Activated CD8-positive, alpha-beta T cell treated with anti-CD3 and anti-CD28 coated beads, Interleukin-2, amount 10 ng/mL, durations not matched to agents 7 days and 5 days (primary cell): ENCODE data around the gene CBLB. TPM values are rescaled to one million over a fixed set of nuclear protein-coding genes. Genes with fewer than 3 reads are reported as not detected.

Experiments
- ATAC-seq: fragments of 150-1000 bp; cut with Tn5 transposase; one replicate; pipeline ENCODE4 v1.10.0; 2021; ENCODE audit warnings: moderate library complexity
- CTCF ChIA-PET: fragments of 350-600 bp; sonication (Branson Sonifier 250); formaldehyde crosslinking; loops from one replicate; lab custom pipeline; 2021; ENCODE audit warnings: antibody characterized with exemption; lab: Charles Lee
- POLR2A ChIA-PET: fragments of 350-600 bp; sonication (Branson Sonifier 250); formaldehyde crosslinking; loops from one replicate; lab custom pipeline; 2021; ENCODE audit warnings: antibody characterized with exemption; lab: Charles Lee
- DNase-seq: peaks from one replicate; pipeline ENCODE4 v3.0.0-alpha.2; 2020
- H3K27ac Mint-ChIP-seq: one replicate; pipeline ENCODE4 v1.8.0; 2021; ENCODE audit warnings: mild to moderate bottlenecking, mixed read lengths
- H3K27me3 Mint-ChIP-seq: one replicate; pipeline ENCODE4 v1.8.0; 2021; ENCODE audit warnings: low read depth, mixed read lengths
- H3K36me3 Mint-ChIP-seq: one replicate; pipeline ENCODE4 v1.8.0; 2021; ENCODE audit warnings: low read depth, mixed read lengths
- H3K4me1 Mint-ChIP-seq: one replicate; pipeline ENCODE4 v1.8.0; 2021; ENCODE audit warnings: low read depth, mixed read lengths
- H3K4me3 Mint-ChIP-seq: one replicate; pipeline ENCODE4 v1.8.0; 2021; ENCODE audit warnings: mild to moderate bottlenecking, mixed read lengths
- H3K9me3 Mint-ChIP-seq: one replicate; pipeline ENCODE4 v1.8.0; 2022; ENCODE audit warnings: mixed read lengths; ENCODE audit not compliant: insufficient read depth
- total RNA-seq, 2 experiments: library from RNA; stranded (reverse); gene quantifications; one replicate each; pipeline ENCODE4 v1.2.3, GENCODE V29; 2021

CBLB gene
- total RNA-seq, 2 experiments from 2014 or later: 117 to 122 TPM

DNA sequence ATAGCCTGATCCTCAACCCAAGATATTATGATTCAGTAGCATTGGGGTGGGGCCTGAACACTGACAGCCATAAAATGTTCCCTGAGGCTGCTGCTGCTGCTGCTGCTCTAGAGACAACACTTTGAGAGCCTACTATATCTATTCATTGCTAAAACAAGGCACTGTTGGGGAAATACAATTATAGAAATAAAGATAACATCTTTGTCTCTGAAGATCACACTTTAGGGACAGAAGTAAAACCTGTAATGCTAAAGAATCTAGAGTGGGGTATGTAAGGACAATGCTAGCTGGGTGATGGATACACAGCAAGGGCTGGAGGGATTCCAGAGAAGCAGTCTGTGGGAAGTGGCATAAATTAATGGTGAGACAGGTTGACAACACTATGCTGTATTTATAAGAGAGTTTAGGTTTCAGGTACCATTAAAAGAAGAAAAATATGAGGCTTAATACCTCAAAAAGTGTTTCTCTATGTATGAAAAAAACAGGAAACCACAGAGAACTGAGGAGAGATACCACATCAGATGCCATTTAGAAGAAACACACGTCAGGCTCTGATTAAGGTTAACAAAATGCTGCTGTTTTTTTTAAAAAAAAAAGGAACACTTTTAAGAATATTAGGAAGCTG is 115.9 kb downstream of the CBLB start:
- ChIA-PET CTCF (interaction anchor here (0.6 to 1.4 kb wide), 2 partner anchors 9 to 65 kb away, joined by 3 read pairs; no protein-coding TSS in a partner anchor), POLR2A (interaction anchor here (0.8 kb wide), 1 partner anchor 27 kb away, joined by 4 read pairs; no protein-coding TSS in a partner anchor)
- peak overlapping the region; percentile 99 for H3K27ac Mint-ChIP-seq
- peaks cover 63% of the 10 kb centered on the region for H3K36me3 Mint-ChIP-seq
- peaks cover 79% of the 10 kb centered on the region for H3K4me1 Mint-ChIP-seq
- peak overlapping the region; percentile 45 for H3K4me3 Mint-ChIP-seq
- no peaks in the 10 kb centered on the region for H3K27me3 Mint-ChIP-seq
- ATAC-seq (peak; percentile 81), DNase-seq (peak; percentile 63)
- peaks cover 2% of the 10 kb centered on the region for H3K9me3 Mint-ChIP-seq

DNA sequence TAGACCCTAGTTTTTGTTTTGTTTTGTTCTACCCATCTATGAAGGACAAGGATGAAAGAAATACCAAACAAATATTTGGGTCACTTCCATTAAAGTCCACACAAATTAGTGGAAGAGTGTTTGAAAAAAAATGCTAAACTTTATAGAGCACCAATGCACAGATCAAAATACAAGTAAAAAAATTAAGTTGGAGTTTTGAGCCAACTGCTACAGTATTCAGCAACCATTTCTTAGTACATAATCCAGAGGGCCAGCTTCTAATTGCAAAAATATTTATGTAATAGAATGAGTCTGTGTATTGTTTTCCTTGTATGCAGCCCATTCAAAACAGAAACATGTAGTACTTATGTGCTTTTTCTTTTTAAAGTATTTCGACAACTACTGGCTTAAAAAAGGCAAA is 121.1 kb downstream of the CBLB start:
- ChIA-PET CTCF (no interaction called here), POLR2A (interaction anchor here (1.2 kb wide), 1 partner anchor 17 kb away, joined by 5 read pairs; no protein-coding TSS in a partner anchor)
- Mint-ChIP-seq H3K4me3 (no peak overlapping the region), H3K27ac (peak overlapping the region; percentile 82), H3K36me3 (peaks cover 71% of the 10 kb centered on the region), H3K27me3 (no peaks in the 10 kb centered on the region), H3K9me3 (peaks cover 3% of the 10 kb centered on the region), H3K4me1 (peaks cover 71% of the 10 kb centered on the region)
- ATAC-seq (no peak), DNase-seq (no peak)

DNA sequence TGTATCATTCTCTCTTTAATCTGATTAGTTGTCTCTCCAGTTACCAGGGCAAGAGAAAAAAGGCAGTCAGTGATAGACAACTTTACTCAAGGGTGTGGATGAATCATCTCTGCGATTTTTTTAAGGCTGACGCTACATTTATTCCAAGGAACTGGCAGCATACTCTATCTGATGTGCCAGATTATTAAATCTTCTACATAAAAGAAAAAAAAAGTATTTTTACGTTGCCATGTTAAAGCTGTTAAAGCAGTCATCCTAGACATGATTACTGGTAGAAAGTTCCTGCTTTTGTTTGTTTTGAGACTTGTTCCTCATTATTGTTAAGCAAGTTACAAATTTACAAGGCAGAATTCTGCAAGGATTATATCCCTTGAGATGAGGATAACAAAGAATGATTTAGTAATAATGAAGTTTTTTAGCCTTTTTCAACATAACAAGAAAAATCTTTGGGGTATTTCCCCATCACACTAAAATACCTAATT is 121.7 kb downstream of the CBLB start:
- H3K27me3 Mint-ChIP-seq: no peaks in the 10 kb centered on the region
- peaks cover 71% of the 10 kb centered on the region for H3K36me3 Mint-ChIP-seq
- H3K9me3 Mint-ChIP-seq: peaks cover 3% of the 10 kb centered on the region
- peak overlapping the region; percentile 82 for H3K27ac Mint-ChIP-seq
- ATAC-seq: peak; percentile 71
- peak overlapping the region; percentile 0 for H3K4me3 Mint-ChIP-seq
- ChIA-PET POLR2A (interaction anchor here (1.2 kb wide), 1 partner anchor 18 kb away, joined by 5 read pairs; no protein-coding TSS in a partner anchor), CTCF (no interaction called here)
- DNase-seq: no peak
- H3K4me1 Mint-ChIP-seq: peaks cover 65% of the 10 kb centered on the region

DNA sequence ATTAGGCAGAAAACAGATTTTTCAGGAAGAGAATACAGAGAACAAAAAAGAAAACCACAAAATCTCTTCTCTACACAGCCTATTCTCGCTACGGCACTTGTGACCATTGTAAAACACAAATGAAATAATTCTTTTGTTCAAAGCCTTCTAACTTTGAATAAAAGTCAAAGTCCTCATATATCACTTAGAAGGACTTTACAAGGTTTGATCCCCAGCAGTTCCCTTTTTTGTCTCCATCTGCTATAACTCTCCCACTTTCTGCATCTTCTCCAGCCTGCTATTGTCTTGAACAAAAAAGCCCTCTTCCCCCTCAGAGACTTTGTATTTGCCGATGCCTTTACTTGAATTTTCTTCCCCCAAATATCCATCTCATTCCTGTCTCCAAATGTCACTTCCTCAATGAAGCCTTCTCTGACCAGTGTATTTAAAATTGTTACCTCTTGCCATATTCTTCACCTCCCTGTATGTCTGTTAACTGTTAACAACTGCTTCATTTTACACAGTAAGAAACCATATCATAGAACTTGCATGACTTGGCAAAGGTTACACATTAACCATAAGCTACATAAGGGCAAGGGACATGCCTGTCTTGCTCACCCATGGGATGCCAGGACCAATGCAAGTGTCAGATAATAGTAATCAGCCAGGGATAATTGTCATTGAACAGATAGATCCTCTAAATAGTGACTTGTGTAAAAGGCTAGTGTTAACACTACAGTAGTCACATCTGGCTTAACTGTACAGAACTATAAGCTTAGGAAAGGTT is 122.4 kb downstream of the CBLB start:
- ChIA-PET POLR2A (interaction anchor here (0.5 to 1.2 kb wide), 2 partner anchors 19 to 296 kb away, joined by 3 to 5 read pairs; no protein-coding TSS in a partner anchor), CTCF (no interaction called here)
- H3K27ac Mint-ChIP-seq: peak overlapping the region; percentile 82
- H3K9me3 Mint-ChIP-seq: peaks cover 9% of the 10 kb centered on the region
- H3K36me3 Mint-ChIP-seq: peaks cover 77% of the 10 kb centered on the region
- peaks cover 67% of the 10 kb centered on the region for H3K4me1 Mint-ChIP-seq
- no peaks in the 10 kb centered on the region for H3K27me3 Mint-ChIP-seq
- ATAC-seq (peak; percentile 53), DNase-seq (no peak)
- peak overlapping the region; percentile 53 for H3K4me3 Mint-ChIP-seq

DNA sequence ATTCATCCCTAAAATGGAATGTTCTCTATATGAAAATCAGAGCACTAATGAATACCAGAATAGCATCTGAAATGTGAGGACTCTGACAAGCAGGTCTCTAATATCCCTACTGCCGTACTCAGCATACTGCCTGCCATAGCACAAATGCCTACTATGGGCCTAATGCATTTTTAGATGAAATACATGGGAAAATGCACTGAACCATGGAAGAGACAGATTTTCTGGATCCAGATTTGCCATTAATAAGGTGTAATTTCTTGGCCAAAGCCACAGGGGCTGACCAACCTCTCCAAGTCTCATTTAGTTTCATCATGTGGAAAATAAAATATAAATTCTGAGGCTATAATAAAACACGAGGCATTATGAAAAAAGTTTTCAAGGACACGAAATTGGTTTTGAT is 123.8 kb downstream of the CBLB start:
- Mint-ChIP-seq H3K4me3 (no peak overlapping the region), H3K27ac (no peak overlapping the region), H3K27me3 (no peaks in the 10 kb centered on the region), H3K36me3 (peaks cover 74% of the 10 kb centered on the region), H3K9me3 (peaks cover 13% of the 10 kb centered on the region), H3K4me1 (peaks cover 57% of the 10 kb centered on the region)
- POLR2A ChIA-PET: no interaction called here
- no peak for ATAC-seq
- no peak for DNase-seq
- CTCF ChIA-PET: no interaction called here

DNA sequence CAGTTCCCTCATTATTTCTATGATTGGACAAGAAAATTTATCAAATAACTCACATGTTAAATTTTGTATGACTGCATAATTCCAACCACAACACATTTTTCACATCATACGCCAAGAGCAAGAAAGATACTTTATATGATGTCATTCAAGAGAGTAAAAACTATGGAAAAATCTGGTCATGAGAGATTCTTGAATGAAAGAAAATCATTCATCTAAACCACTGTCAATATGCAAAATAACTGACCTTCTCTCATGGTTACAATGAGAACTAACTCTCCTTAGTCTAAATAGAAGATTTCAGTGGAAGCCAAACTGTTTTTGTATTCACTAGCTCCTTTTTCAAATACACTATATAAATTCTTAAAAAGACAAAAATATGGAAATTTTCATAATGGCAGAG is 124.6 kb downstream of the CBLB start:
- POLR2A ChIA-PET: no interaction called here
- no peak overlapping the region for H3K4me3 Mint-ChIP-seq
- no peaks in the 10 kb centered on the region for H3K27me3 Mint-ChIP-seq
- no peak overlapping the region for H3K27ac Mint-ChIP-seq
- no peak for ATAC-seq
- H3K36me3 Mint-ChIP-seq: peaks cover 78% of the 10 kb centered on the region
- peaks cover 60% of the 10 kb centered on the region for H3K4me1 Mint-ChIP-seq
- H3K9me3 Mint-ChIP-seq: peaks cover 19% of the 10 kb centered on the region
- CTCF ChIA-PET: no interaction called here
- DNase-seq: no peak

DNA sequence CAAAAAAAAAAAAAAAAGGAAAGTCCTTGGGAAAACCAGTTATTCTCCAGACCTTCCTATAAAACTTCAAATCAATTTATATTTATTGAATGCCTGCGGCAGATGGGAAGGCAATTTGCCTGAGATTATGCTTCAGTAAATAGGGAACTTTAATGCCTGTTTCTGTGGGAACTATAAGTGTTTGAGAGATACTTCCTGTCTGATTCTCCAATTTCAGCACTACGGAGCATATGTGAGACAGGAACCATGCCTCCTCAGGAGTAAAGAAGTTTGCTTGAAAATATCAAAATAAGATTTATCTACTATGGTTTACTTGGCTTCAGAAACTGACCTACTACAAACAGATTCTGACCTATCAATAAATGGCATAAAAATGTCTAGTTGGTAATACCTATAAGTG is 135.5 kb downstream of the CBLB start:
- Mint-ChIP-seq H3K36me3 (peaks cover 74% of the 10 kb centered on the region), H3K9me3 (peaks cover 6% of the 10 kb centered on the region), H3K4me3 (no peak overlapping the region), H3K27me3 (no peaks in the 10 kb centered on the region), H3K27ac (no peak overlapping the region), H3K4me1 (peaks cover 16% of the 10 kb centered on the region)
- POLR2A ChIA-PET: no interaction called here
- ATAC-seq: no peak
- CTCF ChIA-PET: no interaction called here
- no peak for DNase-seq

DNA sequence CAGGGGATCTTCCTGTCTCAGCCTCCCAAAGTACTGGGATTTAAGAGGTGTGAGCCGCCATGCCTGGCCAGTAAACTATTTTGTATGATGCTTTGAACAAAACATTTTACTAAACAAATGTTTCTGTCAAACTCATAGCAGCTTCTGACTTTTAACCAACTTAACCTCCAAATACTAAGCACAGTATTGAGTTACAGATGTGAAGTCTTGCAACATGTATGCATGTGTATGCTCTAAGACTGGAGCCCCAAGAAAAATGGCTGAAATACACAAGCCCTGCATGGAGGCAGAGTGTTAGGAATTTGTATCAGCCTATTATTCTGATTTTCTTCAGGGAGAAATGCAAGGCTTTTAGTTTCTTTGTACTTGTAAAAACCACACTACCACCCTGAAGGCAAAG is 137.1 kb downstream of the CBLB start:
- H3K27ac Mint-ChIP-seq: no peak overlapping the region
- H3K4me3 Mint-ChIP-seq: no peak overlapping the region
- peaks cover 24% of the 10 kb centered on the region for H3K4me1 Mint-ChIP-seq
- H3K36me3 Mint-ChIP-seq: peaks cover 83% of the 10 kb centered on the region
- H3K27me3 Mint-ChIP-seq: no peaks in the 10 kb centered on the region
- ChIA-PET POLR2A (no interaction called here), CTCF (interaction anchor here (1.3 kb wide), 1 partner anchor 127 kb away, joined by 3 read pairs; no protein-coding TSS in a partner anchor)
- ATAC-seq (no peak), DNase-seq (no peak)
- H3K9me3 Mint-ChIP-seq: peaks cover 21% of the 10 kb centered on the region

DNA sequence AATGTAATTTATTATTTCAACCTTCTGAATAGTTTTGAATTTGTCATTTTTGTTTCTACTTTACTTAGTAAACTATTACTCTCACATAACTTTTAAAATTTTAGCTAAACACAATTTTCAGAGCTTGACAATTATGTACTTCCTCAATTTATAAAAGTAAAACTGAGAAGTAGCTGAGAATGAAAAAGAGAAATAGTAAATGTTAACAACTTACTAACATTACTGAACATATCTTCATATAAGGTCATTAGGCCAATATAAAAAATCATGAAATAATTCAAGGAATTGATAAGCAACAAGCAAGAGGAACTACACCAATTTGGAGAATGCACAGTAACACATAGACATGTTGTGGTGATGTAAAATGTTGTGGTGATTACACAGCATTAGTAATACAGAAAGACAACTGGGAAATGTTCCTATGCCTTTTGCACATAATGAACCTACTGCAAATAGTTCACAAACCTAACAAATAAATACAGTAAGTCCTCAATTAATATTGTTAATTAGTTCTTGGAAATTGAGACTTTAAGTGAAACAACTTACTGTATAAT is 137.9 kb downstream of the CBLB start:
- Mint-ChIP-seq H3K4me1 (peaks cover 24% of the 10 kb centered on the region), H3K4me3 (no peak overlapping the region), H3K36me3 (peaks cover 83% of the 10 kb centered on the region), H3K9me3 (peaks cover 21% of the 10 kb centered on the region), H3K27me3 (no peaks in the 10 kb centered on the region), H3K27ac (no peak overlapping the region)
- ChIA-PET POLR2A (interaction anchor here (0.9 kb wide), 1 partner anchor 28 kb away, joined by 3 read pairs; no protein-coding TSS in a partner anchor), CTCF (interaction anchor here (1.3 kb wide), 1 partner anchor 127 kb away, joined by 3 read pairs; no protein-coding TSS in a partner anchor)
- ATAC-seq: no peak
- no peak for DNase-seq

DNA sequence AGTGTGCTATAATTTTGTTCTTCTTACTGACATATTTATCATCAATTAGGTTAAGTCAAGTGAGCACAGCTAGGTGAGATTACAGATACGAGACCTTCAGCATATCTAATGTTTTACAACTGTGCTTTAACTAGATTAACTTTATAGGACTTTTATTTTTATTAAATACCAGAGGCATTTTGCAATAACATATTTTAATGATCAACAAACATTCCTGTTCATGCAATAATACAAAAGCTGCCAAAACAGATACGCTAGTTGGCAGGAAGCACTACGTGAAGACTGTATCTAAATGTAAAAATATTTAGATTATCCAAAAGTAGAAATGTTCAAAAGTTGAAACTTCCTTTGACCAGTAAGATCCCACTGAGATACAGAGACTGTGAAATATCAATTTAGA is 139.1 kb downstream of the CBLB start:
- H3K36me3 Mint-ChIP-seq: peaks cover 82% of the 10 kb centered on the region
- ChIA-PET POLR2A (no interaction called here), CTCF (no interaction called here)
- H3K27me3 Mint-ChIP-seq: no peaks in the 10 kb centered on the region
- no peak for ATAC-seq
- no peak overlapping the region for H3K4me3 Mint-ChIP-seq
- H3K27ac Mint-ChIP-seq: no peak overlapping the region
- no peak for DNase-seq
- peaks cover 28% of the 10 kb centered on the region for H3K9me3 Mint-ChIP-seq
- H3K4me1 Mint-ChIP-seq: peaks cover 26% of the 10 kb centered on the region

DNA sequence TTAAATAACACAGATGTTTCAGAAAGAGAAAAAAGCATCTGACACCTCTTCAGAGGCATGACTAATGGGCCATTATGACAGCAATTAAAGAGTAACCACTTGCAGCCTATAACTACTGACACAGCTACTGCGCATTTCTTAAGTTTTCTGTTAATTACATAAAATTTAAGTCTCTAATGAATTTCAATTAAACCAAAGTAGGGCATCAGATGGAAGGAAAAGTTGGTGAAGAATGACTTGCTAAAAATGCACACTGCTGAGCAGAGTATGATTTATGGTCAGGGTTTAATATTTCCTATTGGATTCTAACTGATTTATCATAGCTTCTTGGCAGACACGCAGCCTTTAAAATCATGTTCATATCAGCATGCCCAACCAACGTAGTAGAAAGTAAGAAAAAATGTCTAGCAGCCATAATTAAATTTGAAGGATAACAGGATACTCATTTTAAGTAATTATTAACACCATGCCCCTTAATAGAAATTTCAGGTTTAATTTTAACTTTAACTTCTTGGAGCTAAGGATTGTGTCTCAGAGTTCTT is 140.0 kb downstream of the CBLB start:
- POLR2A ChIA-PET: interaction anchor here (0.6 kb wide), 1 partner anchor 540 kb away, joined by 3 read pairs; no protein-coding TSS in a partner anchor
- DNase-seq (no peak), ATAC-seq (no peak)
- Mint-ChIP-seq H3K4me3 (no peak overlapping the region), H3K36me3 (peaks cover 82% of the 10 kb centered on the region), H3K9me3 (peaks cover 32% of the 10 kb centered on the region), H3K4me1 (peaks cover 31% of the 10 kb centered on the region), H3K27me3 (no peaks in the 10 kb centered on the region), H3K27ac (no peak overlapping the region)
- CTCF ChIA-PET: no interaction called here
